GM12878 (cell line): ENCODE measurements around the gene TBC1D12. TPM values are rescaled to one million over a fixed set of nuclear protein-coding genes. Genes with fewer than 3 reads are reported as not detected.

ENCODE experiments used
- ATAC-seq: fragments of 200-7000 bp; cut with Tn5 transposase; 3 replicates; pipeline ENCODE4 v1.9.1; 2020; ENCODE audit warnings: mild to moderate bottlenecking, moderate library complexity
- BruUV-seq: library from RNA; stranded (reverse); fragments of 400-500 nt; replicated peaks from 2 replicates; lab custom pipeline; 2021; lab: Mats Ljungman, UMichigan
- CTCF ChIA-PET: fragments of 300-600 bp; sonication (Branson Sonifier 250); formaldehyde crosslinking; extraction: SDS; loops from one replicate; lab custom pipeline; 2021; ENCODE audit warnings: inconsistent platforms; lab: Yijun Ruan, JAX
- POLR2A ChIA-PET: fragments of 350-600 bp; formaldehyde crosslinking; extraction: SDS; loops from one replicate; lab custom pipeline; 2021; ENCODE audit warnings: inconsistent platforms; lab: Charles Lee
- RAD21 ChIA-PET: fragments of 300-600 bp; sonication (Branson Sonifier 250); formaldehyde crosslinking; loops from one replicate; lab custom pipeline; 2023; ENCODE audit warnings: antibody characterized with exemption; ENCODE audit not compliant: unreplicated experiment; lab: Charles Lee
- SMC1A ChIA-PET: fragments of 300-600 bp; sonication (Branson Sonifier 250); formaldehyde crosslinking; loops from one replicate; lab custom pipeline; 2023; ENCODE audit not compliant: unreplicated experiment, uncharacterized antibody; lab: Charles Lee
- DNase-seq: peaks from one replicate; pipeline ENCODE4 v3.0.0-alpha.2; 2011; ENCODE audit warnings: low read depth, low spot score
- FAIRE-seq: peaks from 3 replicates; lab custom pipeline; 2011; peaks lifted over from hg19 to GRCh38; lab: Jason Lieb, UNC
- H2AFZ ChIP-seq: 2 replicates; pipeline ENCODE4 v1.6.0; 2011; ENCODE audit warnings: low read depth, low read length, control low read depth; ENCODE audit not compliant: control insufficient read depth
- H3K27ac ChIP-seq: 2 replicates; pipeline ENCODE4 v1.5.1; 2011; ENCODE audit warnings: control low read depth; ENCODE audit not compliant: control insufficient read depth, insufficient read depth
- H3K27me3 ChIP-seq, 2 experiments: replicated peaks in 1 of 2; 2 replicates each; pipeline versions ENCODE4 v1.6.0 to v1.6.1; 2011; ENCODE audit warnings: low read length in 1 of 2; ENCODE audit not compliant: control insufficient read depth in 2 of 2, insufficient read depth in 2 of 2
- H3K36me3 ChIP-seq, 2 experiments: 2 replicates each; pipeline ENCODE4 v1.5.1; 2011; ENCODE audit warnings: low read length in 1 of 2; ENCODE audit not compliant: control insufficient read depth in 2 of 2, insufficient read depth in 2 of 2
- H3K4me1 ChIP-seq: 2 replicates; pipeline ENCODE4 v1.6.1; 2011; ENCODE audit warnings: mild to moderate bottlenecking, low read length, moderate library complexity, mixed read lengths; ENCODE audit not compliant: control insufficient read depth, insufficient read depth
- H3K4me2 ChIP-seq: 2 replicates; pipeline ENCODE4 v1.6.0; 2011; ENCODE audit warnings: control low read depth; ENCODE audit not compliant: control insufficient read depth, insufficient read depth
- H3K4me3 ChIP-seq: fragments of 200-600 bp; sonication (generic); 2 replicates; pipeline ENCODE4 v1.5.1; 2016
- H3K79me2 ChIP-seq: 2 replicates; pipeline ENCODE4 v1.6.0; 2011; ENCODE audit warnings: low read length; ENCODE audit not compliant: control insufficient read depth, insufficient read depth
- H3K9ac ChIP-seq: 2 replicates; pipeline ENCODE4 v1.8.0; 2011; ENCODE audit warnings: low read length, control low read depth, mixed read lengths; ENCODE audit not compliant: control insufficient read depth, insufficient read depth
- H3K9me3 ChIP-seq: replicated peaks from 3 replicates; pipeline ENCODE4 v1.5.1; 2011; ENCODE audit warnings: mild to moderate bottlenecking, low read length; ENCODE audit not compliant: control insufficient read depth, insufficient read depth
- H4K20me1 ChIP-seq: 2 replicates; pipeline ENCODE4 v1.6.0; 2011; ENCODE audit not compliant: control insufficient read depth, insufficient read depth
- EP300 ChIP-seq, 2 experiments: fragments of 150-350 bp in 1 of 2; IDR thresholded peaks; 2 replicates each; pipeline ENCODE4 v1.6.1; 2011 to 2012; ENCODE audit warnings: low read depth in 2 of 2, low read length in 2 of 2, borderline replicate concordance in 1 of 2, improper control_type of control experiment in 1 of 2, inconsistent platforms in 1 of 2; ENCODE audit not compliant: control insufficient read depth in 1 of 2
- GABPA ChIP-seq: IDR thresholded peaks from 2 replicates; pipeline ENCODE4 v1.6.1; 2014; ENCODE audit warnings: antibody characterized with exemption, low read depth, mild to moderate bottlenecking, inconsistent platforms
- KLF5 ChIP-seq: fragments of 450-650 bp; IDR thresholded peaks from 2 replicates; pipeline ENCODE4 v1.6.1; 2014; ENCODE audit warnings: mild to moderate bottlenecking; ENCODE audit not compliant: partially characterized antibody
- MTA3 ChIP-seq: IDR thresholded peaks from 2 replicates; pipeline ENCODE4 v1.6.1; 2012; ENCODE audit warnings: low read length, inconsistent platforms, borderline replicate concordance
- PBX3 ChIP-seq: IDR thresholded peaks from 2 replicates; pipeline ENCODE4 v1.6.1; 2011; ENCODE audit warnings: mild to moderate bottlenecking, low read depth, low read length, moderate library complexity; ENCODE audit not compliant: insufficient replicate concordance
- PML ChIP-seq: IDR thresholded peaks from 2 replicates; pipeline ENCODE4 v1.6.1; 2012; ENCODE audit warnings: low read length, inconsistent platforms
- POU2F2 ChIP-seq: IDR thresholded peaks from 3 replicates; pipeline ENCODE4 v1.6.1; 2011; ENCODE audit warnings: low read depth, mild to moderate bottlenecking, low read length, borderline replicate concordance
- RCOR1 ChIP-seq: conservative IDR thresholded peaks from 2 replicates; pipeline ENCODE4 v1.6.1; 2012; ENCODE audit warnings: low read depth, low read length, improper control_type of control experiment
- SIN3A ChIP-seq: IDR thresholded peaks from 2 replicates; pipeline ENCODE4 v1.6.1; 2012; ENCODE audit warnings: low read depth, low read length, improper control_type of control experiment
- SP1 ChIP-seq: IDR thresholded peaks from one replicate; pipeline ENCODE4 v1.6.1; 2011; ENCODE audit warnings: low read depth, low read length
- SREBF1 ChIP-seq: IDR thresholded peaks from 2 replicates; pipeline ENCODE4 v1.6.1; 2012; ENCODE audit warnings: mild to moderate bottlenecking, low read length
- TAF1 ChIP-seq: IDR thresholded peaks from 2 replicates; pipeline ENCODE4 v1.6.1; 2011; ENCODE audit warnings: mild to moderate bottlenecking, low read depth, low read length, borderline replicate concordance
- TARDBP ChIP-seq: IDR thresholded peaks from 2 replicates; pipeline ENCODE4 v1.6.1; 2016; ENCODE audit warnings: borderline replicate concordance
- TCF7 ChIP-seq: IDR thresholded peaks from 2 replicates; pipeline ENCODE4 v1.6.1; 2014; ENCODE audit warnings: antibody characterized with exemption, borderline replicate concordance
- YBX1 ChIP-seq: fragments of 450-650 bp; IDR thresholded peaks from 2 replicates; pipeline ENCODE4 v1.6.1; 2016; ENCODE audit warnings: antibody characterized with exemption
- ZNF217 ChIP-seq: fragments of 450-650 bp; IDR thresholded peaks from 2 replicates; pipeline ENCODE4 v1.6.1; 2017; ENCODE audit warnings: antibody characterized with exemption, mild to moderate bottlenecking
- WGBS: methylation state at CpG from one replicate; pipeline ENCODE4 v1.1.6; 2016; ENCODE audit warnings: low lambda C conversion rate; ENCODE audit not compliant: insufficient replicate concordance, insufficient coverage; ENCODE audit errors: missing lambda C conversion rate; 5-methylcytosine and 5-hydroxymethylcytosine counted together
- in situ Hi-C: fragments of 300-500 bp; cut with MboI; formaldehyde crosslinking; loops from 9 replicates; pipeline ENCODE4 v1.14.3; 2018; ENCODE audit warnings: mixed read lengths
- intact Hi-C: fragments of 100-400 bp; cut with micrococcal nuclease; formaldehyde crosslinking; loops from one replicate; pipeline ENCODE4 v1.14.2; 2022; ENCODE audit not compliant: unreplicated experiment
- polyA plus RNA-seq, 11 experiments: library from polyadenylated mRNA; depleted of rRNA in 4 of 11; unstranded in 6 of 11; stranded (reverse) in 5 of 11; fragments of >200 nt; fragmentation: Nextera tagmentation in 4 of 11; fragmentation: Illumina TruSeq in 1 of 11; extraction: Ambion mirVana in 4 of 11; extraction: Trizol in 1 of 11; gene quantifications; 1 replicate in 1 of 11; 2 replicates in 10 of 11; pipeline versions ENCODE4 v1.2.1 to v1.2.3, GENCODE V29; 2011 to 2016; ENCODE audit warnings: inconsistent platforms in 2 of 11, missing spikeins in 2 of 11, low read depth in 1 of 11
- total RNA-seq, 4 experiments: library from RNA; depleted of rRNA in 3 of 4; stranded (reverse); fragments of >200 nt in 3 of 4; fragmentation: Illumina TruSeq in 1 of 4; extraction: Trizol in 1 of 4; gene quantifications; 2 replicates each; pipeline versions ENCODE4 v1.2.1 to v1.2.3, GENCODE V29; 2013 to 2021
- TF ChIP-seq, protein P1 (sequence below): fragments of 450-650 bp; IDR thresholded peaks from 2 replicates; pipeline ENCODE4 v1.6.1; 2017; ENCODE audit warnings: low read depth, mild to moderate bottlenecking, moderate library complexity
- TF ChIP-seq, protein P2 (sequence below): IDR thresholded peaks from 2 replicates; pipeline ENCODE4 v1.6.1; 2011; ENCODE audit warnings: low read depth, low read length, improper control_type of control experiment, borderline replicate concordance

Gene TBC1D12
- total and polyA plus RNA-seq, 10 of the 15 experiments (the other 5 are each of a cell fraction or from before 2014, with no cell fraction given): 2.6 to 7.5 (median 3.8) TPM

- ChIA-PET RAD21 (no interaction called here), CTCF (no interaction called here), SMC1A (interaction anchor here (1.5 kb wide), 1 partner anchor 24 kb away, joined by 4 read pairs; the partner anchor contains the start of gene TBC1D12), POLR2A (no interaction called here)
- intact Hi-C loops: no loop called here
- H3K36me3 ChIP-seq: no peaks in the 10 kb centered on the region
- no peaks in the 10 kb centered on the region for H3K4me1 ChIP-seq
- FAIRE-seq (no peak), DNase-seq (no peak), ATAC-seq (no peak)
- no peaks in the 10 kb centered on the region for H4K20me1 ChIP-seq
- H3K79me2 ChIP-seq: no peaks in the 10 kb centered on the region
- H3K9ac ChIP-seq: no peak overlapping the region
- H3K4me3 ChIP-seq: no peak overlapping the region
- H3K9me3 ChIP-seq: peaks cover 2% of the 10 kb centered on the region; the same call in 2 of the 3 replicates
- in situ Hi-C loops: no loop called here
- H3K4me2 ChIP-seq: no peak overlapping the region
- H2AFZ ChIP-seq: no peak overlapping the region
- TF ChIP-seq SP1: no peak
- TF ChIP-seq SIN3A: no peak
- TF ChIP-seq MTA3: no peak
- no peak for TF ChIP-seq PBX3
- TF ChIP-seq YBX1: no peak
- no peak for TF ChIP-seq EP300 (IDR thresholded peaks at IDR 0.05; ENCODE audit: borderline replicate concordance in 1 of 2, control insufficient read depth in 1 of 2, low read depth in 2 of 2, low read length in 2 of 2)
- TF ChIP-seq, protein P1, sequence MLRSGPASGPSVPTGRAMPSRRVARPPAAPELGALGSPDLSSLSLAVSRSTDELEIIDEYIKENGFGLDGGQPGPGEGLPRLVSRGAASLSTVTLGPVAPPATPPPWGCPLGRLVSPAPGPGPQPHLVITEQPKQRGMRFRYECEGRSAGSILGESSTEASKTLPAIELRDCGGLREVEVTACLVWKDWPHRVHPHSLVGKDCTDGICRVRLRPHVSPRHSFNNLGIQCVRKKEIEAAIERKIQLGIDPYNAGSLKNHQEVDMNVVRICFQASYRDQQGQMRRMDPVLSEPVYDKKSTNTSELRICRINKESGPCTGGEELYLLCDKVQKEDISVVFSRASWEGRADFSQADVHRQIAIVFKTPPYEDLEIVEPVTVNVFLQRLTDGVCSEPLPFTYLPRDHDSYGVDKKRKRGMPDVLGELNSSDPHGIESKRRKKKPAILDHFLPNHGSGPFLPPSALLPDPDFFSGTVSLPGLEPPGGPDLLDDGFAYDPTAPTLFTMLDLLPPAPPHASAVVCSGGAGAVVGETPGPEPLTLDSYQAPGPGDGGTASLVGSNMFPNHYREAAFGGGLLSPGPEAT: no peak
- TF ChIP-seq TCF7: no peak
- no peak for TF ChIP-seq SREBF1
- no peak for TF ChIP-seq RCOR1
- TF ChIP-seq POU2F2: no peak
- TF ChIP-seq, protein P2, sequence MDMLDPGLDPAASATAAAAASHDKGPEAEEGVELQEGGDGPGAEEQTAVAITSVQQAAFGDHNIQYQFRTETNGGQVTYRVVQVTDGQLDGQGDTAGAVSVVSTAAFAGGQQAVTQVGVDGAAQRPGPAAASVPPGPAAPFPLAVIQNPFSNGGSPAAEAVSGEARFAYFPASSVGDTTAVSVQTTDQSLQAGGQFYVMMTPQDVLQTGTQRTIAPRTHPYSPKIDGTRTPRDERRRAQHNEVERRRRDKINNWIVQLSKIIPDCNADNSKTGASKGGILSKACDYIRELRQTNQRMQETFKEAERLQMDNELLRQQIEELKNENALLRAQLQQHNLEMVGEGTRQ: no peak
- TF ChIP-seq GABPA: no peak
- TF ChIP-seq PML: no peak
- TF ChIP-seq ZNF217: no peak
- no peak for TF ChIP-seq TARDBP
- no peak for TF ChIP-seq KLF5
- TF ChIP-seq TAF1: no peak
- H3K27me3 ChIP-seq: no peaks in the 10 kb centered on the region
- H3K27ac ChIP-seq: no peak overlapping the region
- BruUV-seq: no TSS peak
- WGBS: 100% methylated on average over 1 of the region's 1 CpG
Observed at GRCh38 chr10:94427166-94427565, 24.8 kb downstream of the TBC1D12 start.
